Mesendoderm (in vitro differentiated cells): ENCODE results near the gene KIF1A.

ENCODE experiments used
- DNase-seq: peaks from one replicate; pipeline ENCODE4 v3.0.0; 2013
- H2AK5ac ChIP-seq: 2 replicates; pipeline ENCODE4 v1.6.1; 2013; ENCODE audit warnings: low read length, inconsistent platforms
- H2BK120ac ChIP-seq: 2 replicates; pipeline ENCODE4 v1.6.1; 2013; ENCODE audit warnings: low read depth, mild to moderate bottlenecking, low read length, moderate library complexity, mixed read lengths
- H2BK15ac ChIP-seq: replicated peaks from 2 replicates; pipeline ENCODE4 v1.6.1; 2013; ENCODE audit warnings: low read depth, mild to moderate bottlenecking, moderate library complexity
- H2BK5ac ChIP-seq: 2 replicates; pipeline ENCODE4 v1.6.1; 2013; ENCODE audit warnings: low read length, inconsistent platforms
- H3K18ac ChIP-seq: 2 replicates; pipeline ENCODE4 v1.6.1; 2013; ENCODE audit warnings: mild to moderate bottlenecking, low read length, mixed read lengths
- H3K23ac ChIP-seq: one replicate; pipeline ENCODE4 v1.6.1; 2013; ENCODE audit warnings: low read length
- H3K27ac ChIP-seq: 2 replicates; pipeline ENCODE4 v1.5.1; 2013; ENCODE audit warnings: low read depth, mild to moderate bottlenecking, inconsistent platforms, low read length, moderate library complexity
- H3K27me3 ChIP-seq: 2 replicates; pipeline ENCODE4 v1.6.1; 2013; ENCODE audit warnings: low read length, control low read depth, mild to moderate bottlenecking, inconsistent platforms; ENCODE audit not compliant: insufficient read depth, poor library complexity
- H3K36me3 ChIP-seq: 2 replicates; pipeline ENCODE4 v1.6.1; 2013; ENCODE audit warnings: low read length, inconsistent platforms; ENCODE audit not compliant: control insufficient read depth, insufficient read depth
- H3K4ac ChIP-seq: one replicate; pipeline ENCODE4 v1.6.1; 2013; ENCODE audit warnings: low read depth, mild to moderate bottlenecking, low read length, moderate library complexity
- H3K4me1 ChIP-seq: 2 replicates; pipeline ENCODE4 v1.6.1; 2013; ENCODE audit warnings: low read depth, low read length, inconsistent platforms; ENCODE audit not compliant: control insufficient read depth
- H3K4me2 ChIP-seq: 2 replicates; pipeline ENCODE4 v1.6.1; 2013; ENCODE audit warnings: low read length
- H3K4me3 ChIP-seq: 2 replicates; pipeline ENCODE4 v1.5.1; 2013; ENCODE audit warnings: mild to moderate bottlenecking, low read length
- H3K56ac ChIP-seq: one replicate; pipeline ENCODE4 v1.6.1; 2013; ENCODE audit warnings: low read length
- H3K79me1 ChIP-seq: 2 replicates; pipeline ENCODE4 v1.6.1; 2013; ENCODE audit warnings: low read length, inconsistent platforms
- H3K79me2 ChIP-seq: 2 replicates; pipeline ENCODE4 v1.6.1; 2013; ENCODE audit warnings: mild to moderate bottlenecking, low read length; ENCODE audit not compliant: control insufficient read depth, insufficient read depth
- H3K9ac ChIP-seq: 2 replicates; pipeline ENCODE4 v1.6.1; 2013; ENCODE audit warnings: low read length, inconsistent platforms
- H4K5ac ChIP-seq: one replicate; pipeline ENCODE4 v1.6.1; 2013; ENCODE audit warnings: low read length
- H4K8ac ChIP-seq: one replicate; pipeline ENCODE4 v1.6.1; 2013; ENCODE audit warnings: low read depth, mild to moderate bottlenecking, control low read depth, low read length, moderate library complexity
- WGBS: extraction: QIAGEN DNeasy Blood & Tissue Kit; methylation state at CpG from one replicate; pipeline ENCODE4 v1.1.7; 2013; ENCODE audit warnings: low lambda C conversion rate, missing lambda C conversion rate; ENCODE audit not compliant: insufficient coverage; ENCODE audit errors: extremely low coverage; 5-methylcytosine and 5-hydroxymethylcytosine counted together

Gene KIF1A

DNA sequence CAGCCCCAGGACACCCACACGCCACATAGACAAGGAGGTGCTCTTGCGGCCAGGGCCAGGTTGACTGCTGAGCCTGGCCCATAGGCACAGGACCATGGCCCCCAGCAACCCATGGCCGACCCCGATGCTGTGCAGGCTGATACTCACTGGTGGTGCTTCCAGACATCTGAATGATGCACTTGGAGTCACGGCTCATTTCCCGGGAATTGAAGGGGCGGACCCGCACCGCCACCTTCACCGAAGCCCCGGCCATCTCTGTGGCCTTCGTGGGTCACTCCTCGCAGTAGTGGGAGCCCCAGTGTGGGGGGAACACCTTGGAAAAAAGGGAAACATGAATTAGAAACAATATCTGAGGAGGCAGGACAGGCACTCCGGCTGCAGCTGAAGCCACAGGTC lies 22.5 kb downstream of the KIF1A start:
- peaks cover 3% of the 10 kb centered on the region for H3K79me1 ChIP-seq
- no peak overlapping the region for H3K27ac ChIP-seq
- H2AK5ac ChIP-seq: no peak overlapping the region
- H2BK5ac ChIP-seq: no peak overlapping the region
- H3K4me2 ChIP-seq: no peak overlapping the region
- no peak overlapping the region for H4K8ac ChIP-seq
- no peaks in the 10 kb centered on the region for H3K36me3 ChIP-seq
- no peak overlapping the region for H2BK15ac ChIP-seq
- WGBS: no CpG with 5 or more reads among the region's 14 CpGs
- H3K4me1 ChIP-seq: no peaks in the 10 kb centered on the region
- H3K18ac ChIP-seq: no peak overlapping the region
- H3K79me2 ChIP-seq: peaks cover 34% of the 10 kb centered on the region
- no peaks in the 10 kb centered on the region for H3K27me3 ChIP-seq
- H2BK120ac ChIP-seq: no peak overlapping the region
- H3K9ac ChIP-seq: no peak overlapping the region
- H3K4me3 ChIP-seq: no peak overlapping the region
- no peak overlapping the region for H3K23ac ChIP-seq
- H4K5ac ChIP-seq: no peak overlapping the region
- H3K4ac ChIP-seq: no peak overlapping the region
- DNase-seq: no peak
- no peak overlapping the region for H3K56ac ChIP-seq

DNA sequence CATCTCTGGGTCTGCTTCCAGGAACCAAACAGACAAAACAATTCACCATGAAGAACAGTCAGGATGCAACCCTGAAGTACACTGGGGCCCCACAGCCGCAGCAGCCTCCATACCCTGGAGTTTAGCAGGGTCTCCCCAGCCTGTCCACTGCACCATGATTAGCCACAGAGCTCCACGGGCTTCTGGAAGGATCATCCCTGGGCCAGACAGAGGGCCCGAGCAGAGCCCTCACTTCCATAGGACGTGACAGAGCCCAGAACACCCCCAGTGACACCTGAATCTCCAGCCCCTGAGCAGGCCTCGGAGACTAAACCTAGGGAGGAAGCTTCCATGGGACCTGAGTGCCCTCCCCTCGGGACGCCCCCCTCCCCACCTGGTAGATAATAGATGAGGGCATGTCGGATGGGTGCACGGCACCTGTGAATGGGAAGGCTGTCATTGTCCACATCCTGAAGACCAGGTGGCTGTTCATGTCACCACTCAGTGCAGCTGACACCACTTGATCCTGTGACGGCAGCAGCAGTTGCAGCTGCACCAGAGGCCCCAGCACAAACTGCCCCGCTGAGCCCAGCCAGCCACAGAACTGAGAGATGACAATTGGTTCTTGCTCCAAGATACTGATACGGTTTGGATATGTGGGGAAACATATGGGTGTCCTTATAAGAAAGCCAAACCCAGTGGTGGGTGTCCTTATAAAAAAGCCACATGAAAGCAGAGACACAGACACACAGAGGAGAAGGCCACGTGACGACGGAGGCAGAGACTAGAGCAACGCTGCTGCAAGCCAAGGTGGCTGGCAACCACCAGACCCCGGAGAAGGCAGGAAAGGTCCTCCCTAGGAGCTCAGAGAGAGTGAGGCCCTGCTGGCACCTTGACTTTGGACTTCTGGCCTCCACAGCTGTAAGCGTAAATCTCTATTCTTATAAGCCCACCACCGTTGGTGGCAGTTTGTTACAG lies 23.2 kb downstream of the KIF1A start:
- Histone ChIP-seq H2AK5ac (no peak overlapping the region), H3K18ac (no peak overlapping the region), H4K8ac (no peak overlapping the region), H3K4me1 (no peaks in the 10 kb centered on the region), H3K36me3 (no peaks in the 10 kb centered on the region), H3K4me3 (no peak overlapping the region), H3K4me2 (no peak overlapping the region), H3K27me3 (no peaks in the 10 kb centered on the region), H3K9ac (no peak overlapping the region), H3K79me1 (peaks cover 3% of the 10 kb centered on the region), H4K5ac (no peak overlapping the region), H3K23ac (no peak overlapping the region), H3K4ac (no peak overlapping the region), H2BK120ac (no peak overlapping the region), H3K56ac (no peak overlapping the region), H2BK15ac (no peak overlapping the region), H3K79me2 (peaks cover 33% of the 10 kb centered on the region), H3K27ac (no peak overlapping the region), H2BK5ac (no peak overlapping the region)
- no CpG with 5 or more reads among the region's 19 CpGs for WGBS
- no peak for DNase-seq

DNA sequence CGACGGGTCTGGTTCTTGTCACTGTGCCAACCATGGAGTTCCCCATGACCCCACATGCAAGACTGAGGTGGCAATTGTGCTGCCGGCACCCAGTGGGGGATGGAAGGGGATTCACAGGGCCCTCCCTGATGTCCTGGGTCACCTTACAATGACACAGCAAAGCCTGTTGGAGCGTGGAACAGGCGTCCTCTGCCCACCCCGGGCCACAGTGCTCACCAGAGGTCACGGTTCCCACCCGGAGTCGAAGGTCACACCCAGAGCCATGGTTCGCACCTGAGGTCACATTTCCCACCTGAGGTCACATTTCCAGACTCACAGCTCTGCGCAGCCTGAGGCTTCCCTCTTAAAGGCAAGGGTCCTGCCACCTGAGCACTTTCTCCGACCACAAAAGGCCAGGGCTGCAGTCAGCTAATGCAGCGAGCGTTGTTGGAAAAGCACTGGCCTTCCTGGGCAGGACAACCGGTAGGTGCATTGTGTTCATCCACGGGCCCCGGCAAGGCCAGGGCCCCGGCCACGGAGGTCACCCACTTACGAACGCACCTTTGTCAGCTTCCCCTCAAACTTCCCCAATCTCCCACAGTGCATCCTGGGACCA lies 24.0 kb downstream of the KIF1A start:
- no peak for DNase-seq
- Histone ChIP-seq H4K8ac (no peak overlapping the region), H2BK15ac (no peak overlapping the region), H3K18ac (no peak overlapping the region), H3K27me3 (no peaks in the 10 kb centered on the region), H3K9ac (no peak overlapping the region), H3K4me1 (no peaks in the 10 kb centered on the region), H3K56ac (no peak overlapping the region), H3K79me2 (peaks cover 30% of the 10 kb centered on the region), H2AK5ac (no peak overlapping the region), H2BK5ac (no peak overlapping the region), H3K4me2 (no peak overlapping the region), H3K4ac (no peak overlapping the region), H3K79me1 (peaks cover 3% of the 10 kb centered on the region), H3K36me3 (no peaks in the 10 kb centered on the region), H3K4me3 (no peak overlapping the region), H4K5ac (no peak overlapping the region), H3K23ac (no peak overlapping the region), H2BK120ac (no peak overlapping the region), H3K27ac (no peak overlapping the region)
- no CpG with 5 or more reads among the region's 21 CpGs for WGBS

DNA sequence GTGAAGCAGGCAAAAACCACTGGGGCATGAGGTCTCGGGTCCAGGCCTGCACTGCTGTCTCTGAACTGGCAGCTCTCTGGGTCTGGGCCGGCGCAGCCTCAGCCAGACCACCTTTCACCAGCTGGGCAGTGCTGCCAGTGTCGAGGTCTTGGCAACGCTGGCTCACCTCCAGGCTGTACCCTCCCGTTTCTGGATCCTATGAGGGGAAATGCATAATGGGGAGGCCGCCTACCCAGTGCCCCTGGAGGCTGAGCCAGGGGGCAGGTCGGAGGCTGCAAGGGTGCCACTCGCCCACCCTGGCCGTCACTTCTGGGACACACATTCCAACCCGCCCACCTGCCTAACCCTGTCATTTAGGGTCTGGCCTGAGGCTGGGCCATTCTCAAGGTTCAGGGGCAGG lies 24.6 kb downstream of the KIF1A start:
- no peak overlapping the region for H3K27ac ChIP-seq
- peaks cover 27% of the 10 kb centered on the region for H3K79me2 ChIP-seq
- no peak overlapping the region for H2BK120ac ChIP-seq
- no peak overlapping the region for H2BK5ac ChIP-seq
- H2AK5ac ChIP-seq: no peak overlapping the region
- no peak for DNase-seq
- no peak overlapping the region for H3K4me3 ChIP-seq
- H3K4me2 ChIP-seq: no peak overlapping the region
- H3K36me3 ChIP-seq: no peaks in the 10 kb centered on the region
- H3K56ac ChIP-seq: no peak overlapping the region
- no CpG with 5 or more reads among the region's 11 CpGs for WGBS
- no peaks in the 10 kb centered on the region for H3K4me1 ChIP-seq
- H4K5ac ChIP-seq: no peak overlapping the region
- H4K8ac ChIP-seq: no peak overlapping the region
- H3K23ac ChIP-seq: no peak overlapping the region
- no peak overlapping the region for H3K18ac ChIP-seq
- no peak overlapping the region for H3K9ac ChIP-seq
- no peak overlapping the region for H2BK15ac ChIP-seq
- H3K4ac ChIP-seq: no peak overlapping the region
- H3K27me3 ChIP-seq: no peaks in the 10 kb centered on the region
- H3K79me1 ChIP-seq: peaks cover 3% of the 10 kb centered on the region

DNA sequence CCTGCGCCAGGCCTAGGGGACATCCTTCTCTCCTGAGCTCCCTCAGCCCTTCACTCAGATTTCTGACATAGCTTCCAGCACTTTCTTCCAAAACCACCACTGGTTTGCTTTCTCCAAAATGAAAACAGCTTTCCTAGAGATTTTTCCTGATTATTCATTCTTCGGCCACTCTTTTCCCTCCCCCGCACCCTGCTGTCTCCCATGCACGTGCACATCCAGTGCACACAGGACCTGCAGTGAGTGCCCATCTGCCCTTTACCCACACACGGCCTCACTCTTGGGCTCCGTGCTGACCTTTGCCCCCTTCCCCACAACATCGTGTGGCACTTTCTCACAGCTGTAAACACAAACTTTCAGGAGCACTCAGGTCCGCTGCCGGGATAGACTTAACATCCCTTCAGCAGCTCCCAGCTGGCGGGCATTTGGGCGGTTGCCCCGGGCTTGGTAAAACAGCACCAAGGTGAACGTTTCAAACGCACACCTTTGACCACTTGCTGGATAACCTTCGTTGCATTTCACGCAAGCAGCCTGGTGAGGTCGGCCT lies 25.8 kb downstream of the KIF1A start:
- H3K27me3 ChIP-seq: no peaks in the 10 kb centered on the region
- no peak overlapping the region for H4K8ac ChIP-seq
- no peak overlapping the region for H3K56ac ChIP-seq
- H2BK5ac ChIP-seq: no peak overlapping the region
- WGBS: no CpG with 5 or more reads among the region's 17 CpGs
- H2BK120ac ChIP-seq: no peak overlapping the region
- H3K23ac ChIP-seq: no peak overlapping the region
- no peaks in the 10 kb centered on the region for H3K79me1 ChIP-seq
- no peak overlapping the region for H3K4ac ChIP-seq
- H3K79me2 ChIP-seq: peaks cover 17% of the 10 kb centered on the region
- H4K5ac ChIP-seq: no peak overlapping the region
- no peak overlapping the region for H3K4me2 ChIP-seq
- H3K9ac ChIP-seq: no peak overlapping the region
- no peak overlapping the region for H3K4me3 ChIP-seq
- H2AK5ac ChIP-seq: no peak overlapping the region
- H2BK15ac ChIP-seq: no peak overlapping the region
- no peak for DNase-seq
- no peaks in the 10 kb centered on the region for H3K4me1 ChIP-seq
- H3K27ac ChIP-seq: no peak overlapping the region
- no peaks in the 10 kb centered on the region for H3K36me3 ChIP-seq
- H3K18ac ChIP-seq: no peak overlapping the region
